Measurements from ENCODE around the gene PDE4D. TPM values are rescaled to one million over a fixed set of nuclear protein-coding genes. Genes with fewer than 3 reads are reported as not detected.

The PDE4D gene
- total RNA-seq, 1 experiment from 2014 or later: 3.3 TPM

DNA sequence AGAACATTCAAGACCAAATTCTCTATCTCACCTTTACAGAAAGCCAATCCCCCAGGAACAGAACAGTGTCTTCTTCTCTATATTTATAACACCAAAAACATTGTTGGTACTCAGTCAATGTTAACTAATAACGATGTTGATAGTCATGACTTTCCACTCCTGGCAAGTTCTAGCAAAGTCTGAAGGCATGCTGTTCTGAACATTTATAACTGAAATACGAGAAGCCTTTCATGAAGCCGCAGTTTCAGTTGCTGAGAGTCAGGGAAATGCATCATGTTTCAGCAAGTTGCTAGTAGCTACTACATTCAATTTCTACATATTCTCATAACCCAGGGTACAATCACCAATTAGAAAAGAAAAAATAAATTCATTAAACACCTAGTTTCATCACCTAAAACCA, 301.4 kb downstream of the PDE4D start:
- TF ChIP-seq CREB1 (CRISPR knock-in tag; IDR thresholded peaks at IDR 0.05) (no peak), FOXJ3 (CRISPR knock-in tag; IDR thresholded peaks at IDR 0.05; ENCODE audit: borderline replicate concordance) (no peak), USF1 (CRISPR knock-in tag; IDR thresholded peaks at IDR 0.05) (no peak), ZBTB21 (CRISPR knock-in tag; IDR thresholded peaks at IDR 0.05; ENCODE audit: borderline replicate concordance) (no peak), CREM (CRISPR knock-in tag; IDR thresholded peaks at IDR 0.05) (no peak), TEAD1 (CRISPR knock-in tag; IDR thresholded peaks at IDR 0.05) (no peak), TEAD4 (CRISPR knock-in tag; IDR thresholded peaks at IDR 0.05) (no peak), GTF2I (CRISPR knock-in tag; conservative IDR thresholded peaks at IDR 0.05) (no peak), ZNF423 (CRISPR knock-in tag; IDR thresholded peaks at IDR 0.05) (no peak)
- TF ChIP-seq, protein P1, sequence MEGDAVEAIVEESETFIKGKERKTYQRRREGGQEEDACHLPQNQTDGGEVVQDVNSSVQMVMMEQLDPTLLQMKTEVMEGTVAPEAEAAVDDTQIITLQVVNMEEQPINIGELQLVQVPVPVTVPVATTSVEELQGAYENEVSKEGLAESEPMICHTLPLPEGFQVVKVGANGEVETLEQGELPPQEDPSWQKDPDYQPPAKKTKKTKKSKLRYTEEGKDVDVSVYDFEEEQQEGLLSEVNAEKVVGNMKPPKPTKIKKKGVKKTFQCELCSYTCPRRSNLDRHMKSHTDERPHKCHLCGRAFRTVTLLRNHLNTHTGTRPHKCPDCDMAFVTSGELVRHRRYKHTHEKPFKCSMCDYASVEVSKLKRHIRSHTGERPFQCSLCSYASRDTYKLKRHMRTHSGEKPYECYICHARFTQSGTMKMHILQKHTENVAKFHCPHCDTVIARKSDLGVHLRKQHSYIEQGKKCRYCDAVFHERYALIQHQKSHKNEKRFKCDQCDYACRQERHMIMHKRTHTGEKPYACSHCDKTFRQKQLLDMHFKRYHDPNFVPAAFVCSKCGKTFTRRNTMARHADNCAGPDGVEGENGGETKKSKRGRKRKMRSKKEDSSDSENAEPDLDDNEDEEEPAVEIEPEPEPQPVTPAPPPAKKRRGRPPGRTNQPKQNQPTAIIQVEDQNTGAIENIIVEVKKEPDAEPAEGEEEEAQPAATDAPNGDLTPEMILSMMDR (IDR thresholded peaks at IDR 0.05): no peak
- TF ChIP-seq, protein P2, sequence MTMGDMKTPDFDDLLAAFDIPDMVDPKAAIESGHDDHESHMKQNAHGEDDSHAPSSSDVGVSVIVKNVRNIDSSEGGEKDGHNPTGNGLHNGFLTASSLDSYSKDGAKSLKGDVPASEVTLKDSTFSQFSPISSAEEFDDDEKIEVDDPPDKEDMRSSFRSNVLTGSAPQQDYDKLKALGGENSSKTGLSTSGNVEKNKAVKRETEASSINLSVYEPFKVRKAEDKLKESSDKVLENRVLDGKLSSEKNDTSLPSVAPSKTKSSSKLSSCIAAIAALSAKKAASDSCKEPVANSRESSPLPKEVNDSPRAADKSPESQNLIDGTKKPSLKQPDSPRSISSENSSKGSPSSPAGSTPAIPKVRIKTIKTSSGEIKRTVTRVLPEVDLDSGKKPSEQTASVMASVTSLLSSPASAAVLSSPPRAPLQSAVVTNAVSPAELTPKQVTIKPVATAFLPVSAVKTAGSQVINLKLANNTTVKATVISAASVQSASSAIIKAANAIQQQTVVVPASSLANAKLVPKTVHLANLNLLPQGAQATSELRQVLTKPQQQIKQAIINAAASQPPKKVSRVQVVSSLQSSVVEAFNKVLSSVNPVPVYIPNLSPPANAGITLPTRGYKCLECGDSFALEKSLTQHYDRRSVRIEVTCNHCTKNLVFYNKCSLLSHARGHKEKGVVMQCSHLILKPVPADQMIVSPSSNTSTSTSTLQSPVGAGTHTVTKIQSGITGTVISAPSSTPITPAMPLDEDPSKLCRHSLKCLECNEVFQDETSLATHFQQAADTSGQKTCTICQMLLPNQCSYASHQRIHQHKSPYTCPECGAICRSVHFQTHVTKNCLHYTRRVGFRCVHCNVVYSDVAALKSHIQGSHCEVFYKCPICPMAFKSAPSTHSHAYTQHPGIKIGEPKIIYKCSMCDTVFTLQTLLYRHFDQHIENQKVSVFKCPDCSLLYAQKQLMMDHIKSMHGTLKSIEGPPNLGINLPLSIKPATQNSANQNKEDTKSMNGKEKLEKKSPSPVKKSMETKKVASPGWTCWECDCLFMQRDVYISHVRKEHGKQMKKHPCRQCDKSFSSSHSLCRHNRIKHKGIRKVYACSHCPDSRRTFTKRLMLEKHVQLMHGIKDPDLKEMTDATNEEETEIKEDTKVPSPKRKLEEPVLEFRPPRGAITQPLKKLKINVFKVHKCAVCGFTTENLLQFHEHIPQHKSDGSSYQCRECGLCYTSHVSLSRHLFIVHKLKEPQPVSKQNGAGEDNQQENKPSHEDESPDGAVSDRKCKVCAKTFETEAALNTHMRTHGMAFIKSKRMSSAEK (CRISPR knock-in tag; IDR thresholded peaks at IDR 0.05; ENCODE audit: borderline replicate concordance): no peak
- peaks cover 4% of the 10 kb centered on the region for H3K36me3 Mint-ChIP-seq
- DNase-seq (ENCODE audit: low spot score) (no peak), ATAC-seq (no peak)
- H3K27ac Mint-ChIP-seq: no peak overlapping the region
- peaks cover 4% of the 10 kb centered on the region for H3K9me3 Mint-ChIP-seq
- ChIA-PET CTCF (no interaction called here), POLR2A (no interaction called here)
- H3K4me3 Mint-ChIP-seq: no peak overlapping the region
- H3K4me1 Mint-ChIP-seq: peaks cover 25% of the 10 kb centered on the region
- no peaks in the 10 kb centered on the region for H3K27me3 Mint-ChIP-seq (ENCODE audit: low read depth)

GRCh38 chr5:59591162-59591561, 302.4 kb downstream of the PDE4D start:
- CTCF ChIA-PET: no interaction called here
- no peak for TF ChIP-seq NFE2L1 (CRISPR knock-in tag; IDR thresholded peaks at IDR 0.05)
- no peak for TF ChIP-seq EMX1 (CRISPR knock-in tag; IDR thresholded peaks at IDR 0.05)
- TF ChIP-seq RELA (CRISPR knock-in tag; IDR thresholded peaks at IDR 0.05; ENCODE audit: borderline replicate concordance): no peak
- TF ChIP-seq SP1 (CRISPR knock-in tag; conservative IDR thresholded peaks at IDR 0.05): no peak
- TF ChIP-seq USF1 (CRISPR knock-in tag; IDR thresholded peaks at IDR 0.05): no peak
- TF ChIP-seq, protein P1 (IDR thresholded peaks at IDR 0.05): no peak
- ATAC-seq: no peak
- H3K9me3 Mint-ChIP-seq: peaks cover 4% of the 10 kb centered on the region
- no peaks in the 10 kb centered on the region for H3K27me3 Mint-ChIP-seq (ENCODE audit: low read depth)
- POLR2A ChIA-PET: no interaction called here
- peaks cover 4% of the 10 kb centered on the region for H3K36me3 Mint-ChIP-seq
- DNase-seq (ENCODE audit: low spot score): no peak
- H3K4me1 Mint-ChIP-seq: peaks cover 33% of the 10 kb centered on the region
- no peak overlapping the region for H3K4me3 Mint-ChIP-seq
- H3K27ac Mint-ChIP-seq: no peak overlapping the region
